ENCODE results near the gene MUCL1.
"Not testable (repeated sequence)": the region's sequence is repeated elsewhere in the genome, so short reads cannot be mapped to it uniquely, and the experiment has no call there.

The MUCL1 gene, protein sequence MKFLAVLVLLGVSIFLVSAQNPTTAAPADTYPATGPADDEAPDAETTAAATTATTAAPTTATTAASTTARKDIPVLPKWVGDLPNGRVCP

DNA sequence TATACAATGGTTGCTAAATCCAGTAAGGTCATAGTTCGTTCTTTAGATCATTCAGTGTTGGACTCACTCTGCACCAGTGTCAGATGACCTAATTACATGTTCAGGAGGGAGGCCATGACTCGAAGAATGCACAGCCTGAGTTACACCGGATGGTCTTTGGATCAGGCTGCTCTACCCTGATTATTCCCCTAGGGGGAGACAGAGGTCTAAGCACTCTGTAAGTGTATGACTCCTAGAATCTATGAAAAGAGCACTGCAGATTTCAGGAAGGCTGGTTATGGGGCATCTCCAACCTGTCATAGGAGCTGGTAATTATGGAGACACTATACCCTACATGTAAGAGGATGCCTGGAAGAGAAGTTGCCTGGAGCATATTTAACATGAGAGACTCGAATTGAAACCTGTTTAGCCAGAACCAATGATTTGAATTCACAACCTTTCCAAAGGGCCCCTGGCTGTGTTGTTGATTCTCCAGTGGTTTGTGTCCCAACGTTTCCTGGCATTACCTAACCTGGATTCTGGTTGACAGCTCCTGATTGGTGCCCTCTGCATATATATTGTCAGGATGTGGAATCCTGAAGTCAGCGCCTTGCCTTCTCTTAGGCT, at the start of gene MUCL1:
Gene MUCL1, plus strand, starts transcription at position 584 of the 606 bp plus-strand sequence. CDS start 67 bp downstream, outside the sequence.
- DNase-seq: peak; percentile 31

DNA sequence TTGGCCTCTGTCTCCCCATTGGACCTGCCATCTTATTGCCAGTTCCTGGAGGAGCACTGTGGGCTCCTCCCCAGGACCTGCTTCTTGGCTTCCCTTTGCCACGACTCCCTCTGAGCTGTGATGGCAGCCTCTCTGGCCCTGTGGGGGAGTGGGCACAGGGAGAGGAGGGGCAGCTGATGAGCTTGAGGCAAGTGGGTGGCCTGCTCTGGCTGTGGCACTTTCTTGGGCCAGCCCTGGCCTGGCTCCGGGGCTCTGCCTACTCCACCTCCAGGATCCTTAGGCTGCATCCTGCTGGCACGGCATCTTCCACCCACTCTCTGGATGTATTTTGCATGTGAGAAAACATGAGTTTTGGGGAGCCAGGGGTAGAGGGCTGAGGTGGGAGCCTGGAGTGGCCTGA, 32.6 kb upstream of the MUCL1 start:
- DNase-seq: no peak

DNA sequence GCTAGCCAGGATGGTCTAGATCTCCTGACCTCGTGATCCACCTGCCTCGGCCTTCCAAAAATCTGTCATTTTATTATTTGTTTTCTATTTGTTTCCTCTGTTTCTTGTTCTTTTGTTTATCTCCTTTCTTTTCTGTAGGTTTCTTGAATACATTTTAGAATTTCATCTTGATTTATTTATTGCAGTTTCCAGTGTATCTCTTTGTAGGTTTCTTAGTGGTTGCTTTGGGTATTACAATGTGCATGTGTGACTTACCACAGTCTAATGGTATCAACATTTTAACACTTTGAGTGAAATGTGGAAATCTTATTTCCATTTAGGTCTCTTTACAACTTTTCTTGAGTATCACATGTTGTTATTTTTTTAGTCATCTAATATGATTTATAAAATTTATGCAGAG, 29.9 kb upstream of the MUCL1 start:
- DNase-seq: no peak

DNA sequence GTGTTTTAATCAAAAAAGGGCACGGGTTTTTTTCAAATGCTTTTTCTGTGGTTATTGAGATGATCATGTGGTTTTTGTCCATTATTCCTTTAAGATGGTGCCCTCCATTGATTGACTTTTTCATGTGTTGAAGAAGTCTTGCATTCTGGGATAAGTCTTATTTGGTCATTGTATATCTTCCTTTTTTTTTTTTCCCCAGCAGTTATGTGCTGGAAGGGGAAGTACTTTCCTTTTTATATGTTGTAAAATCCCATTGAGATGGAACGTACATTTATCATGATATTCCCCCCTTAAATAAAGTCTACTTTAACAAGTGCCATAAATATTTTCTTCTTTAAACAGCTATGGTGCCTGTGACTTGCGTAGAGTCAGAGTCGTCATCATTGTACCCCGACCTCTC, 24.8 kb upstream of the MUCL1 start:
- DNase-seq: no peak

DNA sequence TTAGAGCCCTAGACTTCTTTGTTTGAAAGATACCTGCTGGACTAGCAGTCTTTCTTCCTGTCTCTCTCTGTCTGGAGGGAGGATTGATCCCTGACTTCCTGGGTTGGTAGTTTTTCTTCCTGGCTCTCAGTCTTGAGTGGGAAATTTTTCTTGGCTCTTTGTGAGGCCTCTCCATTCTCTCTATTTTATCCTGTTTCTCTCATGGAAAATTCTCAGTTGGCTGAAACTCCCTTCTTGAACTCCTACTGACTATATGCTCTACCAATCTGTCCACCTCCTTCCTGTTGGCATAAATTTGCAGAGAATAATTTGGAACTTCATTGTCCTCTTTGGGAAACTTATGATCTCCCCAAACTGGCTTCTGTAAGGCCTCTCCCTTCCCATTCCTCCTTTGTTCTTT, 24.1 kb upstream of the MUCL1 start:
- no peak for DNase-seq

DNA sequence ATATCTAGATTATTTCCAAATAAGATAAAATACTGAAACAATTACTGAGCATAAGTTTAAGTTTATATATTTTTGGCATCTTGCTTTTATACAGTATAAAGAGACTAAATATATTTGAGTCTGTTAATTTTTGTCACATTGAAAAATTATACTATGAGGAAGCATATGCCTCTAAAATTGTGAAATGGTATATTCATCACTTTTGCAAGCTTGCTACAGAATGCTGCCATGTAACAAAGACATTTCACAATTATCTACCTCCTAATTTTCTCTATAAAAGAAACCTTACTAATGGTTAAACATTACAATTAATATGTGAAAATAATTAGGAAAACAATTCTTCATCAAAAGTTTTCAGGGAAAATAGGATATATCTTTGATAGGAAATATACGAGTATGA, 22.7 kb upstream of the MUCL1 start:
- DNase-seq: no peak

DNA sequence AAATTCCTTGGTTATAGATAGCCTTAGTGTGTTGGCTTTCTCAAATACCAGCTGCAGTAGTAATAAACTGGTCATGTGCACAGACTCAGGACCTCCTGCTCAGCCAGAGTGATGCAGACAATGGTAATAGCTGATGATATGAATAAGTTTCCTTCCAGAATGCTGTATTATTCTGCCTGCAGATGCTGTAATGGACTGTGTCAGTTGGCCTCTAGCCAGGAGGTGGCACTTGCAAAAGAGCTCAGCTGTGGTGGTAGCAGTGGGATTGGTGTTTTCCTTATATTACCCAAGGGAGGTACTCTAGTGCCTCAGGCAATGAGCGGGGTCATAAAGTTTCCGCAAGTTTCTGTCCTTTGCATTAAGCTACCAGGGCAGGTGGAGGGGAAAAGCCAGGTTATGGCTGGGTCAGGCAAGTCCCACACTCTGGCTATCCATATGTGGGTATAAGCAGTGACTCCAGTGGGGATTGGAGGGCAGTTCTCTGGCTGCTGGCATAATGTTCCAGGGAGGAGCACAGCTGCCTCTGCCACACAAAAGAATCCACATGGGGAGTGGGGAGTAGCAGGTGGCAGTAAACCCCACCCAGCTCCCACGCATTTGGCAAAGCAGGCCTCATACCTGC, 14.0 kb upstream of the MUCL1 start:
- peak; percentile 31 for DNase-seq

DNA sequence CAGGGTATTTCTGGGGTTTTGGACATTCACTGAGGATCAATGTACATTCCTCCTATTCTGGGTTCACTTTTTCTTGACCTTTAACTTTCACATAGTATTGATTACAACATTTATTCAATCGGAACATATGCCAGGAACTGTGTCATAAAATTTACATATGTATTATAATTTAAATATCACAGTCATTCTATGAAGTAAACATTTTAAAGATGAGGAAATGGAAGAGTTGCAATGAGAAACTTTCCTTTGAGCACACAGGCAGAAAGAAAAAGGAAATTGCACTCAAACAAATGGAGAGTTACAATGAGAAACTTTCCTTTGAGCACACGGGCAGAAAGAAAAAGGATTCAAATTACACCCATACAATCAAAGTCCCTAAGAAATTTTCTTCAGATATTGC, 3.1 kb downstream of the MUCL1 start:
- no peak for DNase-seq

DNA sequence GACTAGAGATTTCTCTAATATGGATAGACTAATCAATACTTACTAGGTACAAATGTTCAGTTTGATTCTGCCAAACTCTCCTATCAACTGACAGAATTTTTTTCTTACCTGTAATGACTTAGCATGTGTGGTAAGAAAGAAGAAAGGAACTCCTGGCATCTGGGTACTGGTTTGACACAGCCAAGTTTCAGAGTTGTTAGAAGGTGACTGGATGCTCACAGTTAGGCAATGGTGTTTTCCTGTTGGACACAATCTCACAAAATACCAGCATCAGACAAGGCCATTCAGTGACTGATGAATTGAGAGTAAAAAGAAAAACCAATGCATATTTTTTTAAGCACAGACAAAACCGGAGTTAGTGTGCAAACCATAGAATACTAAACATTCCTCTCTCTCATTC, 4.2 kb downstream of the MUCL1 start:
- no peak for DNase-seq

DNA sequence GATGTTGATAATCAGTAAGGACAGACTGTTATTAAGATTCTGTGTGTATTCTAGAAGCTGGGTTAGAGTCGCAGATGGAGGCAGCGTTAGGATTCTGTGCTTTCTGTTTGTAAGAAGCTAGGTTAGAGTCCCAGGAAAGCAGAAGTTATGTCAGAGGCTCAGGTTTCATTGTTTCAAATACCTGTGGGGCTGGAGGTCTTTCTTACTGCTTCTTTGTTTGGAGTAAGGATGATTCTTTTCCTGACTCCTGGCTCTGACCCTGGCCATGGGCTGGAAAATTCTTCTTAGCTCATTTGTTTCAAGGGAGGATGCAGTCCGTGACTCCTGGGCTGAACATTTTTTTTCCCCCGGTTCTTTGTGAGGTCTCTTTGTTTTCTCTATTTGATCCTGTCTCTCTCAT, 5.2 kb downstream of the MUCL1 start:
- no peak for DNase-seq

DNA sequence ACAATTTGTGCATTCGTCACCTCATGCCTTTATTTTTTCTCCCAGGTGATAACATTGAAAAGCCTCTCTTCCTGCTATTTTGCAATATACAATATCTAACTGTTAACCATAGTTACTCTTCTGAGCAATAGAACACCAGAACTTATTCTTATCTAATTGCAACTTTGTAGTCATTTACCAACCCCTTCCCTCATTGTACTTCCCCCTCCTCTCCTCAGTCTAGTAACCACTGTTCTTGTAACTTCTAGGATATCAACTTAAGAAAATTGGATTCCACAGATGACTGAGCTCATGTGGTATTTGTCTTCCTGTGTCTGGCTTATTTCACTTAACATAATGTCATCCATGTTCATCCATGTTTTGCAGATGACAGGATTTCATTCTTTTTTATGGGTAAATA, 7.6 kb downstream of the MUCL1 start:
- DNase-seq: no peak

DNA sequence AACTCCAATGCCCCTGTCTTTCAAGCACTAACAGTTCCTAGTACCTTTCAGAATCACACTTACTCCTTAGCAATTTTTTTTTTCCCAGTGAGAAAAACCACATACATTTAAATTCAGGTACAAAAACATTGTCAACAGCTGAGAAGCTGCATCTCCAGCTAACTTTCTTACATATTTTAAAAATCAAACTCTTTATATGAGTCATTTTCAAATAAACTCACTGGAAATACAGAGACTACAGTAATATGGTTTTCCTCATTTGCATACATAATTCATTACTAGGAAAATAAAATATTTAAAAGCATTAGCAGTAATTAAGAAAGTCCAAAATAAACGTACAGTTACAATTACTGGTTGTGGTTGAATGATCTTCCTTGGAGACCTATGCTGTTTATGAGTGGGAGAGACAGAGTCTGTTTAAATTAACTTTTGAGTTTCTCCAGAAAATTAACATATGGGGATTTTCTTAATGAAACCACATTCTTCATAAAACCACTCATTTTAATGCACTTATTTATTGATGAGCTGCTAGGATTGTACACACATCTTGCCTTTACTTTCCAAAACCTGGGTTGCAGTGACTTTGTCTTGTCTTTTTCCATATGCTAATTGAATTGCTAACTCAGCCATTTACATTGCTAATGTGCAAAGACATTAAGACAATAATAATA, 9.8 kb downstream of the MUCL1 start:
- DNase-seq: no peak

DNA sequence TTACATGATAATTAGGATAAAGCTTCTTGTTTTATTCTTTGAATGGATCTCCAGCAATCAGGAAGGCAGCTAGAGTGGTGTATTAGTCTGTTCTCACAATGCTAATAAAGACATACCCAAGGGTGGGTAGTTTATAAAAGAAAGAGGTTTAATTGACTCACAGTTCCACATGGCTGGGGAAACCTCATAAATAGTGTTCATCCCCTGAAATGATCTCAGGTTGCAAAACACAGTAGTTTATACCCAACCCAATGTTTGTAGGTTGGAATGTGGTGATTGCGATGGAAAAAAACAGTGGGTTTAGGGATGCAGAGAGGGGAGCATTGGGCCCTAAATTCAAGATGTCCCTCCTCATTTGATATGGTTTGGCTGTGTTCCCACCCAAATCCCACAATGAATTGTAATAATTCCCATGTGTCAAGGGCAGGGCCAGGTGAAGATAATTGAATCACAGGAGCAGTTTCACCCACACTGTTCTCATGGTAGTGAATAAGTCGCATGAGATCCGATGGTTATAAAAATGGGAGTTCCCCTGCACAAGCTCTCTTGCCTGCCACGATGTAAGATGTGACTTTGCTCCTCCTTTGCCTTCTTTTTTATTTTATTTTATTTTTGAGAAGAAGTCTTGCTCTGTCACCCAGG, 11.5 kb downstream of the MUCL1 start:
- no peak for DNase-seq

DNA sequence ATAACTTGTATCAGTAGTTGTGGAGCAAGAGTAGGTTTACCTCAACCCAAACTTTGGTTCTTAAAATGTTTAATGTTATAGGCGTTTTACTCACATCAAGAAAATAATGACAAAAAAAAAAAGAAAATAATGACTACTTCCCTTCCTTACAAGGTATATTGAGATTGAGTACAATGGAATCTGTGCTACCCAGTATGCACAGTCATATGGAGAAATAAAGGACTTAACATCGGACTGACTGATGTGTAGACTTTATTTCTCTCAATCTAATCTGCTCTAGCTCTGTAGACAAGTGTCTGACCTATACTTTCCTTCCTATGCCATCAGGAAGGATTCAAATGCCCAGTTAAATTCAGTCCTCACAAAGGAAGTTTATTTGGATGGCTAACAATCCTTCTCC, 14.4 kb downstream of the MUCL1 start:
- no peak for DNase-seq

DNA sequence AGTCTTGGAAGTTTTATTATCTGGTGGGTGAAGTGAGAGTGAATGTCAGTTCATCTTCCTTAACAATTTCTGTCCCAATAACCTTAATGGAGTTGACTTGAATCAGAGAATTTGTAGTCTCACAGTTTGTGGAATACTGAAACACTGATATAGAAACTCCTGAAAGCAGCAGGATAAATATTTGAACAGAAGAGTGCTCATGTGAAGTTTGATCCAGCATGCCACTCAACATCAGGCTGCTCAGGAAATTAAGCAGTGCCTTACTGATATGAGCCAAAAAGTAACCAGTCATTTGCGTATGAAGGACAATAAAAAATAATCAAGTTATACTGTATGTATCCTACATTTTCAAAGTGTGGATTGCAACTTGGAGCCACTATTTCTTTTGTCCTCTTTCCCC, 15.7 kb downstream of the MUCL1 start:
- DNase-seq: no peak

DNA sequence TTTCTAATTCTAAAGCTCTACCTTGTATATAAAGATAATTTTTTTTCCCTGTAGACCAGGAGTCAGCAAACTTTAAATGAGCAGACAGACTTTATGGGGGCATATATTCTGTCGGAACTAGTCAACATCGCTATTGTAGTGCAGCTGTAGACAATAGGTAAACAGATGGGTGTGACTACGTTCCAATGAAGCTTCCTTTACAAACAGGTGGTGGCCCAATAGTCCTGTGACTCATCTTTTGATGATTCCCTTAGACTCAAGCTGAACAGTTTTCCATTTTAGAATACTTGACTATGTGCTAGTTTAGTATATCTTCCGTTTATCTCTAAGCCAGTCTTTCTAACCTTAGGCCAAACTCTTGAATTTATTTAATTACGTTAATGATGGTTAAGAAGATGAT, 16.3 kb downstream of the MUCL1 start:
- peak; percentile 19 for DNase-seq

DNA sequence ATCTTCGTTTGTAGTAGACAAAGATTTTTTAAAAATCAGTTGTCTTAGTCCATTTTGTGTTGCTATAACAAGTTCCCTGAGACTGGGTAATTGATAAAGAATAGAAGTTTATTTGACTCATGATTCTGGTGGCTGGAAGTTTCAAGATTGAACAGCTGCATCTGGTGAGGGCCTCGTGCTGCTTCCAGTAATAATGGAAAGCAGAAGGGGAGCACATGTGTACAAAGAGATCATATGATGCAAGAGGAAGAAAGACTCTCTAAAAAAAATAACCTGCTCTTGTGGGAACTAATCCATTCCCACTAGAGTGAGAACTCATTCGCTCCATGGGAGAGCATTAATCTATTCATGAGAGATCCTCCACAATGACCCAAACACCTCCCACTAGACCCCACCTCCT, 24.8 kb downstream of the MUCL1 start:
- peak; percentile 45 for DNase-seq

DNA sequence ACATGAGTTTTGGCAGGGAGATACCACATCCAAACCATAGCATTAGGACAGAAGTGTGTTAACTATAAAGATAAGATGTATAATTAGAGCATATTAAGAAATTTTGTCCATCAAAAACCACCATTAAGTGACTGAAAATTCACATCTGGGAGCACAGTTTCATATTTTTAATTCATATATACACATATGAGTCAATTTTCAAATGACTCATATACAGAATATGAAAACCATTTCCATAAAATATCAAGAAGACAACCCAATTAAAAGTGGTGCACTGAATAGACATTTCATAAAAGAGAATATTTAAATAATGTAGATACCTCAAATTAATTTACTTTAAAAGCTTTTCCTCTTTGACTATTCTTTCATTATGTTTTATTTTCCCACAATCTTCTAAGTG, 25.3 kb downstream of the MUCL1 start:
- DNase-seq: no peak

DNA sequence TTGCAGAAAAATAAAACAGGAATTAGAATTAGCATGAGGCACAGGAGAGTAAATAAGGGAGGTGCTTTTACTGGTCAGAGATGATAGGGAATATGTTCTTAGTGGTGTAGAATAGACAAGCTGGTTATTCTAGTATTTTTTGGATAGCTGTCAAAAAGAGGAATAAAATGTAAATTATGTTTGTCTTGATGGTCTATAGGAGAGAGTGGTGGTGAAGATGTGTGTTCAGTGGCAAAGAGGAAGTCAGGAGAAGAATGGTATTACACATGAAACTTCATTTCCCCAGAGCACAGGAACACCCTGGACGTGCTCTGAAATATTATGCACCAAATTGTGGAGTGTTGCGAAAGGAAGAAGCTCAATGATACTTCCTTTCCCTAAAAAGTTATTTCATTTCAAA, 27.8 kb downstream of the MUCL1 start:
- no peak for DNase-seq

DNA sequence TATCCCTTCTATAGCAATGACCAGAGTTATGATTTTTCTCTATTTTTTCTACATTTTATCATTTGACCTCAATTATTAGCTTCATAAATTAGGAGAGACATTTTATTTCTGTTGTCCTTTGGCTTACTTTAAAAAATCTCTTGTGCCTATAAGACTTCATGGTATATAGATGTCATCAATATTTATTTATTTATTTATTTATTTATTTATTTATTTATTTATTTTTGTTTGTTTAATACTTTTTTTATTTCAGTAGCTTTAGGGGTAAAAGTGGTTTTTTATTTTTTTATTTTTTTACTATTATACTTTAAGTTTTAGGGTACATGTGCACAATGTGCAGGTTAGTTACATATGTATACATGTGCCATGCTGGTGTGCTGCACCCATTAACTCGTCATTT, 28.3 kb downstream of the MUCL1 start:
- not testable (repeated sequence) for DNase-seq

DNA sequence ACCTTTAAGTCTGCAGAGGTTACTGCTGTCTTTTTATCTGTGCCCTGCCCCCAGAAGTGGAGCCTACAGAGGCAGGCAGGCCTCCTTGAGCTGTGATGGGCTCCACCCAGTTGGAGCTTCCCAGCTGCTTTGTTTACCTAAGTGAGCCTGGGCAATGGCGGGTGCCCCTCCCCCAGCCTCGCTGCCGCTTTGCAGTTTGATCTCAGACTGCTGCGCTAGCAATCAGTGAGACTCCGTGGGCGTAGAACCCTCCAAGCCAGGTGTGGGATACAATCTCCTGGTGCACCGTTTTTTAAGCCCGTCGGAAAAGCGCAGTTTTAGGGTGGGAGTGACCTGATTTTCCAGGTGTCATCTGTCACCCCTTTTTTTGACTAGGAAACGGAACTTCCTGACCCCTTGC, 34.1 kb downstream of the MUCL1 start:
- DNase-seq: not testable (repeated sequence)

DNA sequence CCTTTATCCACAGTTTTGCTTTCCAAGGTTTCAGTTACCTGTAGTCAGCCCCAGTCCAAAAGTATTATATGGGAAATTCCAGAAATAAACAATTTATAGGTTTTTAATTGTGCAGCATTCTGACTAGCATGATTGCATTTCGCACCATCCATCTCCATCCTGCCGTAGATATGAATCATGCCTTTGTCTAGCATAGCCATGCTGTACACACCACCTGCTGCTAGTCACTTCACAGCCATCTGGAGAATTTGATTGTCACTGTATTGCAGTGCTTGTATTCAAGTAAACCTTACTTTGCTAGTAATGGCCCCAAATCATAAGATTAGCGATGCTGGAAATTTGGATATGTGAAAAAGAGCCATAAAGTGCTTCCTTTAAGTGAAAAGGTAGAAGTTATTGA, 36.0 kb downstream of the MUCL1 start:
- peak; percentile 76 for DNase-seq

DNA sequence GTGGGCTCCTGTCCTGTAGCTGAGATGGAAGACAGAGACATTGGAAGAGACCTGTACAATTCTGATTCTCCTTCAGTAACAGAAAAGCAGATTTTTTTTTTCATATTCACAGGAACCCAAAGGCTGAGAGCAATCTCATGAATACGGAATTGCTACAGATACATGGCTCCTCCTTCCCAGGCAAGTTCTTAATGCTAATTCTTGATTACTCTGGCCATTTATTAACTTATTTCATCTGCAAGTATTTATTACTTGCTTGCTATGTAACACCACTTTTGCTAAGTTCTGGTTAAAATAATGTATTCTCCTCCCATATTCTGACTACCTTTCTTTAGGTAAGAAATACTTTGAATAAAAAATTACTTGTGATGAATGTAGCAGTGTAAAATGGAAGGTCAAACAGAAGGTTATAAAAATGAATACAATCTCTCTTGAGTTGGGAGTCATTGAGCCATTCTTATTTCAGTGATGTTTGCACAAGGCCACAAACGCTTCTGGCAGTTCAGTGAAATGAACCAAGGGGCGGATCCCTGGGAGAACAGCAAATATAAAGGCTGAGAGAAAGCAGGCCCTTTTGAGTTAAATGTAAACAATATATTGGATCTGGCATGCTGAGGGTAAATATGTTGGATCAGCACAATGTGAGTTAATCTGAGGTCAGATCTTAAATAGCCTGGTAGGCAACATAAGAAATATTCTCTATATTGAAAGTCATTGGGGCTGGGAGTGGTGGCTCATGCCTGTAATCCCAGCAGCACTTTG, 37.6 kb downstream of the MUCL1 start:
- peak; percentile 99 for DNase-seq

Data from DMS153 (cell line).